ENCODE measurements around the gene SLC37A2. TPM values are rescaled to one million over a fixed set of nuclear protein-coding genes. Genes with fewer than 3 reads are reported as not detected.

Gene SLC37A2
- total RNA-seq, 6 experiments from 2014 or later = 1.7 to 4.5 (median 3.7) TPM

- Mint-ChIP-seq H3K9me3 (0 out of 2 replicates have a peak, but pooled peaks cover 6% of the 10 kb centered on the region), H3K27me3 (ENCODE audit: insufficient read depth) (no peaks in the 10 kb centered on the region), H3K27ac (no peak overlapping the region), H3K4me3 (no peak overlapping the region), H3K4me1 (ENCODE audit: low read depth) (peaks cover 23% of the 10 kb centered on the region), H3K36me3 (ENCODE audit: low read depth) (peaks cover 13% of the 10 kb centered on the region)
- no peak for DNase-seq
- no peak for TF ChIP-seq CTCF (IDR thresholded peaks at IDR 0.05)
Measured at GRCh38 chr11:125108469-125108868, 45.4 kb downstream of the SLC37A2 start.

DNA sequence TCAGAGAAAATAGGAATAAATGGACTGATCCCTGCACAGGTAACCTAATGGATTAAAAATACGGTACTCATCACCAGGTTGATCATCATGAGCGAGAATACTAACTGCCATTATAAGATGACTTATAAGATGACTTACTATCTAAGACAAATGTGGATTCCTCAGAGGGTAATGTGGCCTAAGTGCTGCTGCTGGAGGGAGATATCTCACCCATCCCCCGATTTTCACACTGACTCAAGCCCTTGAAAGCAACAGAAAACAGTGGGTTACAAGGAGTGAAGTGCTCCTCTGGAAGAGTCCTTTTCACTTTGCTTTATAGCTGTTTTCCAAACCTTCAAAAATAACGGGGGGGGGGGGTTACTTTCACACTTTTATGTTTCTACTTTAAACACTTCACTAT is 47.4 kb downstream of the SLC37A2 start:
- no peak for TF ChIP-seq CTCF (IDR thresholded peaks at IDR 0.05)
- Mint-ChIP-seq H3K4me1 (ENCODE audit: low read depth) (peaks cover 23% of the 10 kb centered on the region), H3K4me3 (peak overlapping the region; percentile 96), H3K27me3 (ENCODE audit: insufficient read depth) (no peaks in the 10 kb centered on the region), H3K27ac (peak overlapping the region; percentile 88), H3K36me3 (ENCODE audit: low read depth) (peaks cover 13% of the 10 kb centered on the region), H3K9me3 (0 out of 2 replicates have a peak, but pooled peaks cover 6% of the 10 kb centered on the region)
- peak; percentile 7 for DNase-seq

DNA sequence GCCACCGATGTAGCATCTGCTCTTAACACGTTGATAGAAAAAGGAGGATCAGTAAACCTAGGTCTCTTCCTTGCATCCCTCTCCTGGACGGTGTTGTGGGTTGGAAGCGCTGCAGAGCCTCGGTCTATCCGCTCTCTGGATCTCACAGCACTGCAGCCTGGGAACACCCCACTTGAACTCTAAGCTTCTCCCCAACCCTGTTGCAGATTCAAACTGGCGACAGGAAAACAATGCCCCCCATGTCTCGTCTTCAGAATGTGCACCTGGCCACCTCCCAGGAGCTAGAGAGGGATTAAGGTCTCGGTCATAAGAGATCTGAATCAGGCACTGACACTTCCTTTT is 47.9 kb downstream of the SLC37A2 start:
- H3K36me3 Mint-ChIP-seq (ENCODE audit: low read depth) = peaks cover 13% of the 10 kb centered on the region
- DNase-seq = no peak
- H3K27ac Mint-ChIP-seq = peak overlapping the region; percentile 88
- peak overlapping the region; percentile 96 for H3K4me3 Mint-ChIP-seq
- 0 out of 2 replicates have a peak, but pooled peaks cover 6% of the 10 kb centered on the region for H3K9me3 Mint-ChIP-seq
- H3K4me1 Mint-ChIP-seq (ENCODE audit: low read depth) = peaks cover 23% of the 10 kb centered on the region
- TF ChIP-seq CTCF (IDR thresholded peaks at IDR 0.05) = no peak
- H3K27me3 Mint-ChIP-seq (ENCODE audit: insufficient read depth) = no peaks in the 10 kb centered on the region

GRCh38 chr11:125111343-125112207 is 48.5 kb downstream of the SLC37A2 start, which contains the start of gene TMEM218:
TSS of gene TMEM218 (minus strand) at chr11:125111626. CDS start at chr11:125102241, 9,385 bp downstream.
- Mint-ChIP-seq H3K9me3 (0 out of 2 replicates have a peak, but pooled peaks cover 6% of the 10 kb centered on the region), H3K36me3 (ENCODE audit: low read depth) (peaks cover 9% of the 10 kb centered on the region; the same call in 1 of the 2 replicates), H3K27ac (peak within 1 kb of the TSS; percentile 88), H3K27me3 (ENCODE audit: insufficient read depth) (no peaks in the 10 kb centered on the region), H3K4me3 (peak within 1 kb of the TSS; percentile 96), H3K4me1 (ENCODE audit: low read depth) (peaks cover 23% of the 10 kb centered on the region)
- no peak for TF ChIP-seq CTCF (IDR thresholded peaks at IDR 0.05)
- peak; percentile 98 for DNase-seq

DNA sequence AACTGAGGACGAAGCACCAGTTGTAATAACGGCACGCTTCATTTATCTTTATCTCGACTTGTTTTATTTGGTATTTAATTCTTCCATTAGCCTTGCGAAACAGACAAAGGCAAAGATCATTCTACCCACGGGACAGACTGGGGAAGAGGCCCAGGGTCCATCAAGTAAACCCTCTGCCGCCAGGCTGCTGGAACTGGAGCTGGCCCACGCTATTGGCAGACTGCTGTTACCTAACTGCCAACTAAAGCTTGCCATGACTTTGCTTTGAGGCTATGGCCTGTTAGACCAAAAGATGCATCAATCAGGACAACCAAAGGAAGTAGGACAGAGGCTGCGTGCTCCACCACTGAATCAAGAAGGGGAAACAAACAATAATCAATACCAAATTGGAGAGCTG is 49.1 kb downstream of the SLC37A2 start:
- no peak for TF ChIP-seq CTCF (IDR thresholded peaks at IDR 0.05)
- Mint-ChIP-seq H3K27ac (peak overlapping the region; percentile 88), H3K36me3 (ENCODE audit: low read depth) (peaks cover 9% of the 10 kb centered on the region; the same call in 1 of the 2 replicates), H3K4me3 (peak overlapping the region; percentile 77), H3K4me1 (ENCODE audit: low read depth) (peaks cover 23% of the 10 kb centered on the region), H3K27me3 (ENCODE audit: insufficient read depth) (peaks cover 4% of the 10 kb centered on the region; the same call in 1 of the 2 replicates), H3K9me3 (0 out of 2 replicates have a peak, but pooled peaks cover 6% of the 10 kb centered on the region)
- DNase-seq = no peak
